Subcutaneous abdominal adipose tissue (tissue), 5 donors: Measurements from ENCODE around the gene NFRKB.
A peak's percentile ranks its signal among the peaks of the same experiment; 100 is the strongest.
"Not testable (repeated sequence)": the region's sequence is repeated elsewhere in the genome, so short reads cannot be mapped to it uniquely, and the experiment has no call there.

Experiments
- H3K27ac ChIP-seq: one replicate; pipeline ENCODE4 v1.7.0; 2013; ENCODE audit warnings: low read depth, mild to moderate bottlenecking, inconsistent platforms, low read length, moderate library complexity
- H3K27me3 ChIP-seq, 5 donors: one replicate each; pipeline ENCODE4 v1.7.0; 2013; ENCODE audit warnings: low read length in 5 of 5, inconsistent platforms in 1 of 5; ENCODE audit not compliant: control insufficient read depth in 5 of 5, insufficient read depth in 4 of 5
- H3K36me3 ChIP-seq, 5 donors: one replicate each; pipeline ENCODE4 v1.7.0; 2013; ENCODE audit warnings: low read length in 5 of 5; ENCODE audit not compliant: control insufficient read depth in 5 of 5, insufficient read depth in 5 of 5
- H3K4me1 ChIP-seq, 5 donors: one replicate each; pipeline ENCODE4 v1.7.0; 2013; ENCODE audit warnings: low read length in 5 of 5, mild to moderate bottlenecking in 3 of 5, moderate library complexity in 1 of 5; ENCODE audit not compliant: control insufficient read depth in 5 of 5, insufficient read depth in 5 of 5
- H3K4me3 ChIP-seq, 5 donors: one replicate each; pipeline ENCODE4 v1.7.0; 2013; ENCODE audit warnings: low read length in 5 of 5, low read depth in 1 of 5
- H3K9ac ChIP-seq, 5 donors: one replicate each; pipeline ENCODE4 v1.7.0; 2013; ENCODE audit warnings: low read length in 5 of 5, mild to moderate bottlenecking in 4 of 5, moderate library complexity in 3 of 5
- H3K9me3 ChIP-seq, 5 donors: one replicate each; pipeline ENCODE4 v1.7.0; 2013; ENCODE audit warnings: low read length in 5 of 5; ENCODE audit not compliant: control insufficient read depth in 5 of 5
- donor health status: healthy.
- donor health status: healthy.
- donor health status: healthy.
- donor health status: healthy.
- donor health status: healthy.

The NFRKB gene

DNA sequence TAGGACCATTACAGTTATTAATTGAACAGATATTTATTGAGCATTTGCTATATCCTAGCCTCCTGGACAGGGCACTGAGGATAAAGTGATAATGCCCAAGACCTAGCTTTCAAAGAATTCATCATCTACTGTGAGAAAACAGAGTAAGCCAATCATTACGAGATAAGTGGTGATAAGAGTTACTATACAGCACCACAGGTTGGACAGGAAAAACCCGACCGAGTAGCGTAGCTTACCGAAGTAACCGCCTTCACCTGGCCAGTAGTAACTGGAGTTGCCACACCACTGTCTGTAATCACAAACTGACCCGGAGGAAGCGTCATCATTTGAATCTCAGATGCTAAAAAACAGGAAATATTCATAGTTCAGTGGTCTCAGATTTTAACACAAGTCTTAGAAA, 10.0 kb upstream of the NFRKB start:
- no peak overlapping the region for H3K4me3 ChIP-seq
- H3K27ac ChIP-seq = no peak overlapping the region
- H3K9me3 ChIP-seq = no peaks in the 10 kb centered on the region
- H3K9ac ChIP-seq = no peak overlapping the region
- H3K36me3 ChIP-seq = peaks cover 17 to 57% (median 34%) of the 10 kb centered on the region in 5 donors
- no peaks in the 10 kb centered on the region for H3K27me3 ChIP-seq
- no peaks in the 10 kb centered on the region for H3K4me1 ChIP-seq

GRCh38 chr11:129896062-129896461, 684 bp upstream of the NFRKB start:
- Histone ChIP-seq H3K9ac (peak overlapping the region; percentile 34 to 86 (median 69)), H3K27ac (peak overlapping the region; percentile 65), H3K27me3 (no peaks in the 10 kb centered on the region), H3K9me3 (no peaks in the 10 kb centered on the region), H3K36me3 (peaks cover under 1 to 15% (median 14%) of the 10 kb centered on the region in 5 donors), H3K4me3 (peak overlapping the region; percentile 80 to 98 (median 95)), H3K4me1 (peaks cover 4 to 21% (median 18%) of the 10 kb centered on the region in 5 donors)

DNA sequence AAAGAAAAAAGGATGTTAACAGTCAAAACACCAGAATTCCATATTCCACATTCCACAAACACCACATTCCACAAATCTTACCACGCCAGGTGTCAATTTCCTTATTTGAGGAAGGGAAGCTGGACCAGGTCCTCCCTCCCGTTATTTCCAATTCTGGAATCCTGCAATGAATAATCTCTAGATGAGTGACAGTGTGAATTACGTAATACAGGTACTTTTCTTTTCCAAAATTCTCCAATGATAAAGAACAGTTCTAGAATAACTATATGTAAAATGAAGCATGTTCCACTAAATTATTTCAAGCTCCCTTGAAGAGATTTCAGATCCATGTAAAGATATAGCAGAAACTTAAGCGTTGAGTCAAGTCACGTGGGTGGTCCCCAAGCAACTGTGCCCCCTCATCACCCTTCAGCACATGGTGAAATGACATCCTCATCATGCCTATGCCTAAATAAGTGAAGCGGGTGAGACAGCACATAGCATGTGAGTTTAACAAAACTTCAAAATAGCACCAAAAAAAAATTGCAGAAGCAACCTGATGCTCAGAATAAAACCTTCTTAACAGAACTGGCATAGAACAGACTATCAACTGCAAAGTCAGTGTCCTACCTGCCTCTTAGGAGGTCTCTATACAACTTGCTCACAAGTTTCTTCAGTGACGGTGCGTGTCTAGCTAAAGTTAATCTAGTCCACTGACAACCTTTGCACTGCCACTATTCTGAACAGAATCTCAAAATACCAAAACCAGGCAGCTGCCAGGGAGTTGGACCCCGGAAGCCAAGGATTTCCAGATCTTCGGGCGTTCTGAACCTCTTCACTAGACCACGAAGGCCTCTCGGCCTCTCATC, 876 bp downstream of the NFRKB start:
- Histone ChIP-seq H3K9ac (peak overlapping the region; percentile 71 to 93 (median 85)), H3K27ac (peak overlapping the region; percentile 65), H3K36me3 (peaks cover 9 to 28% (median 21%) of the 10 kb centered on the region in 5 donors)

GRCh38 chr11:129888451-129888850, 6.9 kb downstream of the NFRKB start:
- Histone ChIP-seq H3K9ac (no peak overlapping the region), H3K36me3 (peaks cover 43 to 88% (median 76%) of the 10 kb centered on the region in 5 donors), H3K27ac (no peak overlapping the region), H3K27me3 (no peaks in the 10 kb centered on the region), H3K4me3 (no peak overlapping the region), H3K4me1 (no peaks in the 10 kb centered on the region), H3K9me3 (no peaks in the 10 kb centered on the region)

More for the DNA sequence above, 876 bp downstream of the NFRKB start:
- Histone ChIP-seq H3K4me1 (peaks cover 4 to 21% (median 18%) of the 10 kb centered on the region in 5 donors), H3K4me3 (peak overlapping the region; percentile 80 to 95 (median 95)), H3K27me3 (no peaks in the 10 kb centered on the region), H3K9me3 (no peaks in the 10 kb centered on the region)

DNA sequence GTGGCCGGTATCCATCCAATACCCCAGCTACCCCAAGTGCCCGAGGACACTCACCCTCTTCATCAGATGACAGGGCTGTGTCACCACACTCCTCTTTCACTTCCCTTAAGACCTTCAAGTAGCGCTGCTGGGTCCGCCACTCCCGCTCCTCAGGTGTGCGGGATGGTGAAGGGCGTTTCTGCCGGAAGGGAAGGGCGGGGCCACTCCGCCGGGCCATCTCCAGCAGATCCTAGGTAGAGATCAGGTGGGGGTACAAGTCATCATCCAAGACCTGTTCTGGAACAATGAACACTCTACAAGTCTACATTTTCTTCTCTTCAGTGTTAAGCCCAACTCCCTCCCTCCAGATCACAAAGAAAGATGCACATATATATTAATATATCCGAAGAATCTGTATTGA, 10.0 kb downstream of the NFRKB start:
- Histone ChIP-seq H3K9ac (no peak overlapping the region), H3K9me3 (no peaks in the 10 kb centered on the region), H3K4me3 (no peak overlapping the region), H3K4me1 (no peaks in the 10 kb centered on the region), H3K27ac (no peak overlapping the region), H3K36me3 (peaks cover 62 to 100% (median 92%) of the 10 kb centered on the region in 5 donors), H3K27me3 (no peaks in the 10 kb centered on the region)

DNA sequence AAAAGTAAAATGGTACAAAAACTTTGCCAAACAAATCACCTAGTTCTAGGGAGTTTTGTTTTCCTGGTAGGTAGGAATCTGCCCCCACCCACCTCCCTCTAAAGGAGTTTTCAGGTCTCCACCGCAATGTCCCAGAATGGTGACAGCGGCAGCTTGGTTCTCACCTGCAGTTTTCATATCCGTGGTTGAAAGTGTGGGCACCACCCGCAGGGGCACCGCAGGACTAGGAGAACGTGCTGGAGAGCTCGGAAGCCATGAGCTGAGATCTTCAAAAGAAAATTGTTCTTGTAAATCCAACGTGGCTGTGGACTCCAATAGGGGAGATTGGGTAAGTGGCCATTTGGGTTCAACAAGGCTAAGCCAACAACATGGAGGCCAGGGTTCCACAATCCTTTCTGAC, 10.8 kb downstream of the NFRKB start:
- Histone ChIP-seq H3K27me3 (no peaks in the 10 kb centered on the region), H3K4me3 (no peak overlapping the region), H3K9ac (no peak overlapping the region), H3K9me3 (no peaks in the 10 kb centered on the region), H3K27ac (no peak overlapping the region), H3K4me1 (no peaks in the 10 kb centered on the region), H3K36me3 (peaks cover 57 to 100% (median 92%) of the 10 kb centered on the region in 5 donors)

- Histone ChIP-seq H3K27ac (no peak overlapping the region), H3K9me3 (no peaks in the 10 kb centered on the region), H3K27me3 (no peaks in the 10 kb centered on the region), H3K4me1 (no peaks in the 10 kb centered on the region), H3K4me3 (no peak overlapping the region), H3K36me3 (peaks cover 50 to 100% (median 98%) of the 10 kb centered on the region in 5 donors), H3K9ac (no peak overlapping the region)
These were observed 13.7 kb downstream of the NFRKB start for GRCh38 chr11:129881570-129882170.

- Histone ChIP-seq H3K27me3 (no peaks in the 10 kb centered on the region), H3K36me3 (peaks cover 48 to 100% (median 96%) of the 10 kb centered on the region in 5 donors), H3K27ac (no peak overlapping the region), H3K4me3 (no peak overlapping the region), H3K9me3 (no peaks in the 10 kb centered on the region), H3K4me1 (no peaks in the 10 kb centered on the region), H3K9ac (no peak overlapping the region)
These were observed 15.1 kb downstream of the NFRKB start for GRCh38 chr11:129880311-129880710.

- no peak overlapping the region for H3K27ac ChIP-seq
- no peak overlapping the region for H3K4me3 ChIP-seq
- H3K4me1 ChIP-seq = no peaks in the 10 kb centered on the region
- H3K9me3 ChIP-seq = no peaks in the 10 kb centered on the region
- peaks cover 34 to 99% (median 95%) of the 10 kb centered on the region in 5 donors for H3K36me3 ChIP-seq
- H3K27me3 ChIP-seq = no peaks in the 10 kb centered on the region
- no peak overlapping the region for H3K9ac ChIP-seq
These were observed 23.5 kb downstream of the NFRKB start for GRCh38 chr11:129871914-129872313.

DNA sequence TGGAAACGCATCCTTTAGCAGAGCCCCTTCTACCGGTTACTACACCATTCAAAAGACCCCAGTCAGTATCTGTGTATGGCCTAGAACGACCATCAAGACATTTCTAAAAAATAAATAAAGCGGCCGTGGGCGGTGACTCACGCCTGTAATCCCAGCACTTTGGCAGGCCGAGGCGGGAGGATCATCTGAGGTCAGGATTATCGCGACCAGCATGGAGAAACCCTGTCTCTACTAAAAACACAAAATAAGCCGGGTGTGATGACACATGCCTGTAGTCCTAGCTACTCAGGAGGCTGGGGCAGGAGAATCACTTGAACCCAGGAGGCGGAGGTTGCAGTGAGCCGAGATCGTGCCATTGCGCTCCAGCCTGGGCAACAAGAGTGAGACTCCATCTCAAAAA, 26.8 kb downstream of the NFRKB start:
- H3K9me3 ChIP-seq, H3K9ac ChIP-seq, H3K4me1 ChIP-seq, H3K4me3 ChIP-seq, H3K27me3 ChIP-seq, H3K27ac ChIP-seq: not testable (repeated sequence)
- H3K36me3 ChIP-seq = peaks cover 21 to 99% (median 93%) of the 10 kb centered on the region in 5 donors
